ENCODE results near the gene MSI2.

DNA sequence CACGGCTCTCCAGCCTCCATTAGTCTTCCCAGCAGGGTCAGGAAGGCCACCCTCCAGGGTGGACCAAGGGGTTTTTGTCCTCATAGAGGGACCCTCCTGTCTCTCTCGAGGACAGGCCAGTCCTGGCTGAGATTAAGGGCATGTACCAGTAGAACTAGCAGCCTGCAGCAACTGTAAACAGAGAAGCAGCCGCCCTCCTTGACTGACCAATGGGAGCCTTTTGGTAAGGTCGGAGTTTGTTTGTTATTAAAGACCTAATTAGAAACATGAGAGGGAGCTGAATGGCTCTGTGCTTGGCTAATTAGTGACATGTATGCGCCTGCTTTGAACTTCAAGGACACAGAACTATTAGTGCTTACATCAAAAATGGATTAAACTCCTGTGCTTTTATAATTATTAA is 408.8 kb downstream of the MSI2 start:
- no peak for TF ChIP-seq BHLHE40 (IDR thresholded peaks at IDR 0.05; ENCODE audit: borderline replicate concordance)
- TF ChIP-seq ELF4 (IDR thresholded peaks at IDR 0.05), result no peak
- no peak for TF ChIP-seq FOXA1 (IDR thresholded peaks at IDR 0.05)
- no peak for TF ChIP-seq NFRKB (IDR thresholded peaks at IDR 0.05)
- TF ChIP-seq ARNT (IDR thresholded peaks at IDR 0.05), result no peak
- no peak for TF ChIP-seq SP1 (IDR thresholded peaks at IDR 0.05)
- no peak for TF ChIP-seq LEF1 (IDR thresholded peaks at IDR 0.05; ENCODE audit: borderline replicate concordance)
- TF ChIP-seq FOXK2 (IDR thresholded peaks at IDR 0.05), result no peak
- no peak for TF ChIP-seq ZNF384 (IDR thresholded peaks at IDR 0.05)
- TF ChIP-seq L3MBTL2 (conservative IDR thresholded peaks at IDR 0.05), result no peak
- no peak for TF ChIP-seq CTBP1 (IDR thresholded peaks at IDR 0.05; ENCODE audit: borderline replicate concordance)
- TF ChIP-seq SUZ12 (IDR thresholded peaks at IDR 0.05), result no peak
- TF ChIP-seq HDGF (IDR thresholded peaks at IDR 0.05; ENCODE audit: borderline replicate concordance), result no peak

Data from HEK293T (cell line).